Smooth muscle cell of the brain vasculature (primary cell): ENCODE results near the gene ADAM8.

Experiments used
- DNase-seq: peaks from one replicate; pipeline ENCODE4 v3.0.0-alpha.2; 2012; ENCODE audit warnings: low read depth, low spot score

The ADAM8 gene

DNA sequence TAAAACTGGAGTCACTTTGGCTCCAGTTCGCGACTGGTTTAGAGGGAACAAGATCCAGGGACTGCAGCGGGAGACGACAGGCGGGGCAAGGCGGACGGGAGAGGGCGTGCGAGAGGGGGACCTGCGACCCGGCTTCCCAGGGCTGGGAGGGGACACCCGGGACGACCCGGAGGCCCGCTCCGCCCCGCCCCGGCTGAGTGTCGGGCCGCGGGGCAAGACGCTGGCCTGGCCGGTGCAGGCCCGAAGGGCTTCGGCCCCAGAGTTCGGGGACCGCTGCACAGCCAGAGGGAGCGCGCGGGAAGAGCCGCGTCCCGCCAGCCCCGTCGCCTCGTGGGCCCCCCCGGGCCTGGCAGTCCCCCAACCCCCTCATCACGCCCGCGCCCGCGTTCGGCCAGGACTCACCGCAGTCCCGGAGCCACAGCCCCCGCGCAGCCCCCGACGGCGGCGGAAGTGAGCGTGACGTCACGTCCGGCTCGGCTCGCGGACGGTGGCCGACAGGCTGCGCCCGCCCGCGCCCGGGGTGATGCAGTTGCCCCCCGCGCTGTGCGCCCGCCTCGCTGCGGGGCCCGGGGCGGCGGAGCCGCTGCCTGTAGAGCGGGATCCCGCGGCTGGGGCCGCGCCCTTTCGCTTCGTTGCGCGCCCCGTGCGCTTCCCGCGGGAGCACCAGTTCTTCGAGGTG is 31.9 kb upstream of the ADAM8 start, which contains the start of the genes TUBGCP2 and ZNF511:
TSS of gene TUBGCP2 (minus strand) at position 452 of the 679 bp plus-strand sequence. CDS start 5,931 bp downstream, outside the sequence.
TSS of gene ZNF511 (plus strand) at position 494 of the 679 bp plus-strand sequence. CDS start at position 524, 30 bp downstream.
- DNase-seq: peak; percentile 51

DNA sequence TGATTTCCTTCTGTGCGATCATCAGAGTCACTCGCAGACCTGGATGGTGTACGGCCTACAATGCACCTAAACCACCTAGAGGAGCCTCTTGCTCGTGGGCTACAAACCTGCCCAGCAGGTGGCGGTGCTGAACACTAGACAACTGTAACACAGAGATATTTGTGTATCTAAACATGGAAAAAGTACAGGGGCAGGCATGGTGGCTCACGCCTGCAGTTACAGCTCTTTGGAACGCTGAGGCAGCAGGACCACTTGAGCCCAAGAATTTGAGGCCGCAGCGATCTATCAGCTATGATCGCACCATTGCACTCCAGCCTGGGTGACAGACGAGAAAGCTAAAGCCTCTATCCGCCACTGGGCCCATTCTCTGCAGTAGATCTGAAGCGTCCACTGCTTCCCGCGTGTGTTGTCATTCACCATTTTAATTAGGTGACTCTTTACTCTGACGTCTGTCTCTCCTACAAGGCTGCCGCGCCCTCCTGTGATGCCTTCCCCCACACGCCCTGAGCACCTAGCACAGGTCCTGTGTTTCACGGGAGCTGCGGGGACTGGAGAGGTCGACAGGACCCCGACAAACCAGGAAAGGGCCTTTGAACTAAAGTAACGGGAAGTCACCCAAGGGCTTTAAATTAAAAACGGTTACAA is 31.2 kb upstream of the ADAM8 start:
- DNase-seq: no peak

DNA sequence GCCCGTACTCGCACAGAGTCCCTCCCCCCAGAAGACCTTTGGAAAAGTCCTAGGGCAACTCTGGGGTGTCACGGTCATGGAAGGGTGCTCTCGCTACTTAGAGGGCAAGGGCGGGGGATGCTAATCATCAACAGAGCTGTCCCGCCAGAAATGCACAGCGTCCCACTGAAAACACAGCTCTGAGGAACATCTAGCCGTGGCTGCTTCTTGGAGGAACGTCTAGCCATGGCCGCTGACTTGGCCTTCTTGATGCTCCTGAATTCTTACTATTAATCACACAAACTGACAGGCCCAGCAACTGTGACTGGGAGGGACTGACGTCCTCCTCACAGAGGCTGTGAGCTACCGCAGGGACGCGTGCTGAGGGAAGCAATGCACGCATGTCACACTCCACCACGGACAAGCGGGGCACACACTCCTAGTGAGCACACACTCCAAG is 30.3 kb upstream of the ADAM8 start:
- no peak for DNase-seq

DNA sequence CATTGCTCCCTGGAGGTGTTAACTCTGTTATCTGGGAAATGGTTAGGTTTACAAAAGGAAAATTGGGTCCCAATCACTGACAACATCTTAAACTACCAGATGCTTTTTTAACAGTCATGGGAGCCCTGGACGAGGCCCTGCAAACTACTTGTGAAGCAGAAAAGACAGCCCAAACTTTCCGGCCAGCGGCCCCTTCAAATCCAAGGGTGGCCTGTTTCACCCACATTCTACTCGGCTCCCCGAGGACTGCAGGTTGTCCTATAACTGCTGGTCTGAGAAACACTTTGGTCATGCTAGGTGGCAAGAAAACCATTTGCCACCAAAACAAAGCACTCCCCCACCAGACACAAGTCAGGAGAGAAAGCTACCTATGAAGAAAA is 29.4 kb upstream of the ADAM8 start:
- DNase-seq: no peak

DNA sequence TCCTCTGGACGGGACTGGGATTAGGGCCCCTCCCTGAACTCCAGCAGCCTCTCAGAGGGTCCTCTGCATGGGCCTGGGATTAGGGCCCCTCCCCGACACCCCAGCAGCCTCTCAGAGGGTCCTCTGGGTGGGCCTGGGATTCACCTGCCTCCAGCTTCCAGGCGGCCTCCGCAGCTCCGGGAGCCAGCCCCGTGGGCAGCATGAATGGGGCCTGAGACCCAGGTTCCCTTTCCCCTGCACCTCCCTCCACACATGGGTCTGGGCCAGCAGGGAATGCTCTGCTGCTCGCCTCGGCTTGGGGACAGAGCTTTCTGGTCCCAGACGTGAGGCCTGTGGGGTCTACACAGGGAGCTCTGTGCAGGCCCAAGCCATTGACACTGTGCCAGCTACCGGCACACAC is 26.5 kb upstream of the ADAM8 start:
- DNase-seq: no peak

DNA sequence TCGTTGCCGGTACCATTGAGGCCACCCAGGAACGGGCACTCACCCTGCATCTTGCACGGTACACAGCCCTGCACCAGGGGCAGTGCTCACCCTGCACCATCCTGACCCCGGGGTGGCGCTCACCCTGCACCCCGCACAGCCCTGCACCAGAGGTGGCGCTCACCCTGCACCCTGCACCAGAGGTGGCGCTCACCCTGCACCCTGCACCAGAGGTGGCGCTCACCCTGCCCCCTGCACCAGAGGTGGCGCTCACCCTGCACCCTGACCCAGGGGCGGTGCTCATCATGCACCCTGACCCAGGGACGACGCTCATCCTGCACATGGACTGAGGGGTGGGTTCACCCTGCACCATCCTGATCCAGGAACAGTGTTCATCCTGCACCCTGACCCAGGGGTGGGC is 25.6 kb upstream of the ADAM8 start:
- no peak for DNase-seq

DNA sequence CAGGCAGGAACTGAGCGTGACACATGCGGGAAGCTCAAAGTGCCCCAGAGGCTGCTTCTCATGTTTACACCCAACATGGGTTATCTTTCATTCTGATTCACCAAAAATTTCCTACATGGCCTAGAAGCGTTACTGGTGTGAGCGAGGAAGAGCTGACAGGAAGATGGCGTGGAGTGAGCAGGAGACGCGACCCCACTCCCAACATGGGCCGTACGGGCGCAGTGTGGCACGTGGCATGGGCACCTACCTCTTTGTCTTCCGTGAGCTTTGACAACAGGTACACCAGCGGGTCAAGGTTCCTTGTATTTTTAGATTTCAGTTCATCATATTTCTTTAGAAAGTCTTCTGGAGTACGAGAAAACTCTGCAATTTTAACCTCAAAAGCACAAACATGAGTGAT is 23.1 kb upstream of the ADAM8 start:
- DNase-seq: no peak

DNA sequence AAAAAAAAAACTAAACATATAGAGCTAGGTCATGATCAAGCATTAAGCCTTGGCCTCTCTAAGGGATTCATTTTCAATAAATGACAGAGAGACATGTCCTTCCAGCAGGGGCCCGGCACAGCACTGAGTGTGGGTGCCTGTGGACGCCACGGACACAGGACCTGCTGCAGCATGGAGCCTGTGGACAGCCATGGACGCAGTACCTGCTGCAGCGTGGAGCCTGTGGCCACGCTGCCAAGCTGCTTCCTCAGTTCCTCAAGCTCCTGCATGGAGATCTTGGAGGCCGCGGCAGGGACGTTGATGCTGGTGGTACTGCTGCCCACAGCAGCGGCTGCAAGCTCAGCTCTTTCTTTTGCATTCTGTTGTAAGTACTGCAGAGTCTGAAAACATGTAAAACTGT is 22.6 kb upstream of the ADAM8 start:
- no peak for DNase-seq

DNA sequence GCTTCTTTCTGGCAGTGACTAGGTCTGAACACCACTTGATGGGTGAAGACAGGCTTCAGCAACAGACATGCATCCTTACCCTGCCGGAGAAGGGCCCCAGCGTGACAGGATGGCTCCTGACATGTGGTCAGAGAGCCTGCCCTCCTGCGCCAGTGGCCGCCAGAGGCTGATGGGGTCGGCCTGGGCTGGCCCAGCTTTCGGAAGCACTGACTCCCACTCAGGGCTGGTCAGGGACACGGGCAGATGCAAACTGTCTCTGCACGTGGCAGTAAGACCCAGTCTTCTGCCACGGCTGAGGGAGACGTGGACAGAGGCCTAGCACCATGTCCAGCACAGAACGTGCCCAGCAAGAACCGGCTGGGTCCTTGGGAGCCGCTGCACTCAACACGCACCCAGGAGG is 21.8 kb upstream of the ADAM8 start:
- DNase-seq: no peak

DNA sequence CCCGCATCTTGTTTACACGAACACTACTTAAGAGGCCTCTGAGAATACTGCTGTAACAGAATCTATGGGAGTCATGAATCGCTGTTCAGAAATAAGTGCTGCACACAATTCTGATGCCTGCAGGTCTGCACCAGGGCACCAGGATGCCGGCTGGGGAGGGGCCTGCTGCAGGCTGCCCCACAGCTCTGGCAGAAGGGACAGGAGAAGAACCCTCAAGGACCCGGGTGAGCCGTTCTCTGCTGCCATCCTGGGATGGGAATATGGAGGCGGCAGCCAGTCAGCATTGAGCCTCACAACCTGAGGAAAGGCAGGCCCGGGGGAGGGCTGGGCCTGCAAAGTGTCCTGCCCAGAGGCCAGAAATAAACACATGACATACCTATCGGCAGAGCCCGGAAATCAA is 20.8 kb upstream of the ADAM8 start:
- no peak for DNase-seq

DNA sequence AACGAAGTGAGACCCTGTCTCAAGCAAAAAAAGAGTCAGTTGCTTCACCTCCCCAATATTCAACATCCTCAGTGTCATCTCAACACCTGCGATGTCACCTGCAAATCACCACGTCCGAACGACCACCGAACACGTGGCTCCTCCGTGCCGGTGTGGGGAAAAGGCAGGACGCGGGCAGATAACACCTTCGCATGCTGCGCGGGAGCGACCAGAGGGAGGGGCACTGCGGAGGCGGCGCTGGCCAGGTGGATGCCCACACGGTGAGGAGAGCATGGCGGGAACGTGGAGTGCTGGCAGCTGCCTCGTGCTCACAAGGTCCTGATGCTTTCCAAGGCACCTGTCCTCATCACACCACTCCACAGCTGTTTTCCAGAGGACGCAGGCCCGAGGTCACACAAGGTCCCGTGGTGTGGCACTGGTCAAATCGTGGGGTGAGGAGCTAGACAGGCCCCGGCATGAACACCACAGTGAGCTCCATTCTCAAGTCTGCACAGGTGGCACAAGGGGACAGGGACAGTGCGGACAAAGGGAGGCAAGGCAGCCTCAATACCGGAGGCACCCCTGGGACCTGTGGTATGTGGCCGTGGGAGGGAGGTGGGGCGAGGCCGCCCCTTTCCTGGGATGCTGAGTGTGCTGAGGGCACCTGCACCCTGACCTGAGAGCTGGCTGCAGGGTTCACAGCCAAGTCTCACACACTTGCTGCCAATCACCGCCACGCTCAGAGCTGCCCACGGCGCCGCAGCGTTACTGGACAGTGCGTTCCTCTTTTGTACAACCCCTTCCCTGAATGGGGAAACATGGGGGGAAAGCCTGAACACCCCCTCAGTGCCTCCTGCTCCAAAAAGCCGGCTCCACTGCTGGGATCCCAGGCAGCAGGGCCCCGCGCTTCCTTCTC is 19.0 kb upstream of the ADAM8 start:
- DNase-seq: no peak

DNA sequence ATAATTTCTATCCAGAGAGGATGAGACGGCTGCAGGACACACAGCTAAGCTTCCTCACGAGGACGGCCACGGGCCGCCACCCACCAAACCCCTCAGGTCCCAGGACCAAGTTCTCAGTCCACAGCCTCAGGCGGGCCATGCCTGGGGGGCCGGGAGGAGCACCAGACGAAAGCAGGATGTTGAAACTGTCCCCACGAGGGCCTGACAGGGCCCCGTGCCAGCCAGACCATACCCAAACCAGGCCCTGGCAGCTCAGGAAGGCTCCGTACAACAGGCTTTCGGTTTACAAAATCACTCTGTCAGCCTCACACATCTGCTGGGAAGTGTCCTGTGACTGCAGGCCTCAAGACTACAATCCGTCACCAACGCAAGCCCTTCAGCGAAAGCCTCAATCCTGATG is 17.5 kb upstream of the ADAM8 start:
- no peak for DNase-seq

DNA sequence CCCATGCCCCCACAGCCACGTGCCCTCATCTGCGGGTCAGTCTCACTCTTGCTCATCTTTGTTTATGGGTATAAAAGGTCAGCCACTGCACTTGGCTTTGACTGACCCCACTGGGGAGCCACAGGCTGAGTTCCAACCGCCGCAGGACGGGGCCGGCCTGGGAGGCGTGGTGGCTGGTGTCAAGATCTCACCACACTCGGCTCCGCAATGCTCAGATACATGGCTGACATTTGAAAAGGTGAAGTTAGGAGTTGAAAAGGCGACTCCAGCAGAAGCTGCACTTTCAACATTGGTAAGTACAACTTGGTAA is 17.1 kb upstream of the ADAM8 start:
- DNase-seq: no peak

DNA sequence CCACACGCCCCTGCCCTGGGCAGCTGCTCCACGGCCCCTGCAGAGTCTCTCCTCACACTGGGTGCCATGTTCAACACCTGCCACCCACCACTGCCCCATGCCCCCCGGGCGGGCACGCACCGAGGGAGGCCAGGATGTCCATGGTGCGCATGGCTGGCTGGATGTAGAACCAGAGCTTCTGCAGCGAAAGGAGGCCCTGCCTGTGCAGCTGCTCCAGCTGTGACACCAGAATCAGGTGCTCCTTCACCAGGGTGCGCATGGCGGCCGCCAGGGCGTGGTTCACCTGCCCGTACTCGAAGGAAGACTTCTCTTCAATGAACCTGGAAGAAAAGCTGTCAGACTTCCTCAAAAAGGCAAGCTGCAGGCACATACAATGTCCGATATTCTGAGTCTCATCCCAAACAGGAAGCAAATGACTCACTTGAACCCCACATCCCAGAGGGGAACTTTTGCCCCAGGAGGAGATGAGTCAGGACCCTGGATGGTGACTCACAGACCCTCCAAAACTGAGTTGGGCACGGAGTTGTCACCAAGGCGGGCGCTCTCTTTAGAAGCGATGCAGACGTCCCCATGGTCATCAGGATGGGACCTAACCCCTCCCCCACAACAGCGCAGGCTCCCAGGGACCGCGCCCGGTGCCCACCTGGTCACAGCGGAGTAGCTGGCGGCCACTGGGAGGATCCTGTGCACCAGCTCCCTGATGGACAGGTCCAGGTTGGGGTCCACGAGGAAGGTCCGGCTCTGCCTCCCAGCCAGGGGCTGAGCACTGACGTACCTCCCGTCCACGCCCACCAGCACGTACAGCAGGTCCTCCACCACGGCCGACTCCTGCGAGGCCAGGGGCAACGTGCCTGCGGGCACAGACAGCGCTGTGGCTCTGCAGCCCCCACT is 16.5 kb upstream of the ADAM8 start:
- no peak for DNase-seq

DNA sequence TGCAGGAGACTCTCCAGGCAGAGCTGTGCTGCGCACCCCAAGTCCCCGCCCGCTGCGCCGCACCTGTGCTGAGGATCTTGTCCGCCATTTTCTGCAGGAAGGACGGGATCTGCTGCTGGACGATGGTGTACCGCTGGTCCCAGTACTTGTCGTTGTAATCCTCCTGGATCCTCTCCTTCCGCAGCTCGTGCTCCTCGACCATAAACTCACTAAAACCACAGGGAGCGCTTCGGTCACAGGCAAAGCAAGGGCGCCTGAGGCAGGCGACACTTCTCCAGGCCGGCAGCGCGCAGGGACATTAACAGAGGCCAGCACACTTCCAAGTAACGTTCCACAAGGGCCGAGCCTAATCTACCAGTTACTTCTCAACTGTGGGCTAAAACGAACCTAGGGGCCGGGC is 13.1 kb upstream of the ADAM8 start:
- DNase-seq: no peak

DNA sequence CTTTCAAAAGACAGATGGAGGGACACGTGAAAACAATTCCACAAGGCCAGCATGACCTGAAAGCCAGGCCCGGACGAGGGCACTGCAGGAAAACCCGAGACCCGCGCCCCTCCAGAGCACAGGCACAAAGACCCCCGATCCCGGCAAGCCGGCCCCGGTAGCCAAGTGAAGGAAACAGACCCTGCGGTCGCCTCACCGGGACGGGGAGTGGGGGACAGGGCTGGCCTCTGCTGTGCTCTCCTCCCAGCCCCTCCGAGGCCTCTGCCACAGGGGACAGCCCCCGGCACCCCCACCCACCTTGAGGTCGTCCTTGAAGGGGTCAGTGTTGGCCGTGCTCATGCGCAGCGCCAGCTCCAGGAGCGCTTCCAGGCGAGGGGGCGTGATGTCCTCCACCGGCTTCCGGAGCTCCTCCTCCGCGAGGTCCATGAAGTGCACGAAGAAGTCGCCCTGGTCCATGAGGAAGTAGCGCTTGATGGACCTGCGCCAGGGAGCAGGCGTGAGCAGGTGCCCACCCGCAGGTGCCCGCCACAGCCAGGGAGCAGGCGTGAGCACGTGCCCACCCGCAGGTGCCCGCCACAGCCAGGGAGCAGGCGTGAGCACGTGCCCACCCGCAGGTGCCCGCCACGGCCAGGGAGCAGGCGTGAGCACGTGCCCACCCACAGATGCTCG is 11.3 kb upstream of the ADAM8 start:
- no peak for DNase-seq

DNA sequence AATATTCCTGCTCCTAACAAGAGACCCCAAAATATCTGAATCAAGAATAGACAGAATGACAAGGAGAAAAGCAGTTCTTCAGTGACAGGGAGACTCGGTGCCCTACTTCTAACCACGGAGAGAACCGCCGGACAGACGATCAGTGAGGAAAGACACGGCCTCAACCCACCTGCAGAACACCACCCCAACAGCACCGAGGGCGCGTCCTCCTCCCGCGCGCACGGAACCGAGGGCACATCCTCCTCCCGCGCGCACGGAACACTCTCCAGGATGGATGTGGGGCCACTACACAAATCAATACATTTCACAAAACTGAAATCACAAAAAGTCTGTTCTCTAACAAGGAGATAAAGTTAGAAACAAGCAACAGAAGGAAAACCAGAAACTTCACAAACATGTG is 9.7 kb upstream of the ADAM8 start:
- no peak for DNase-seq

DNA sequence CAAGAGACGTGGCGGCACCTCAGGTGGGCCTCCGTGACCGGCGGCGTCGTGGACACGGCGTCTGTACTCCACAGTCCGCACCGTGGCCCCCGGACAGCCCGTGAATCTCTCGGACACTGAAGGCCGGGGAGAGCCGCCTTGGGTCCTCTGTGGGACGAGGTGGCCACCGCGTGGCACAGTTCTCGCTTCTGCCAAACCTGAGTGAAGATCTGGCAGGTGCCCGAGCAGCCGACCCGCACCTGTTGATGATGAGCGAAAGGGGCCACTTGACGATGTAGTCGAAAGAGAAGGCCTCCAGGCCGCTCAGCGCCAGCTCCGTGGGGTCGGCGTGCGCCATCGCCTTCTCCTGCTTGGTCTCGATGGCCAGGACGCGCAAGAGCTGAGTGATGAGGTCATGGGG is 8.5 kb upstream of the ADAM8 start:
- DNase-seq: no peak

DNA sequence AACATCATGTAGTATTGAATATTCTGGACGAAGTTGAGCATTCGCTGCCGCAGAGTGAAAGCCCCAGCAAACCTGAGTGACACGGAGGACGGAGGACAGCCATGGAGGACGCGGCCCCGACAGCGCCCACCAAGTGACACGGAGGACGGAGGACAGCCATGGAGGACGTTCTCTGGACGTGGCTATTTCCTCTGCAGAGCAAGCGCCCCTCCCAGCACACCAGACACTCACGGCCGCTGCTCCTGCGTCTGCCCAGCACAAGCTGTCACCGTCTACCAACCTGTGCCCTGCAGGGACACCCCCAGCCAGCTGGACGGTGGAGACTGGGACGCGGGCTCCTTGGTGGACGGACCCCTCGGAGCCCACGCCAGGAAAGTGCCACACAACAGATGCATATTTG is 7.3 kb upstream of the ADAM8 start:
- DNase-seq: no peak

DNA sequence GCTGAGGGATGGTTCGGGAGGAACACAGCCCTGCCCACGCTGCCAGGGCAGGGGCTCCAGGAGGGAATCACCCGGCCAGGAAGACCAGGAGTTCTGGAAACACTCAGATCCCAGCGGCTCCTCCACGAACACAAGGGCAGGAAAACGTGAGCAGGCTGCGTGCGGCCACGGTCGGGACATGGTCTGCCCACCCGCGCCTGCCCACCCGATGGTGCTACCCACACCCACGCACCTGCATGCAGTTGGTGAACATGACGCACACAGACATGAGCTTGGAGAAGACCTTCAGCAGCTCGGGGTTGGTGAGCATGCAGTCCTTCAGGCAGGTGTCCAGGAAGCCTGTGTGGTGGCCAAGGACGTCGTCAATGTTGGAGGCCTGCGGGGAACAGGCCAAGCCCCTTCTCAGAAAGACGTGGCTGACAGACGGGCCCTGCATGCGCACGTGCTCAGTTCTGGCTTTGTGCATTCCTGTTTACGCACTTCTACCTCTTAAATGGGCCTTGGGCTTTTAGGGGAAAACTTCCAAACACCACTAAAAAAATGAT is 6.2 kb upstream of the ADAM8 start:
- DNase-seq: no peak
